ENCODE measurements around the gene COL6A2. TPM values are rescaled to one million over a fixed set of nuclear protein-coding genes. Genes with fewer than 3 reads are reported as not detected.

The COL6A2 gene
- total RNA-seq, 1 experiment from 2014 or later, result 111 TPM

DNA sequence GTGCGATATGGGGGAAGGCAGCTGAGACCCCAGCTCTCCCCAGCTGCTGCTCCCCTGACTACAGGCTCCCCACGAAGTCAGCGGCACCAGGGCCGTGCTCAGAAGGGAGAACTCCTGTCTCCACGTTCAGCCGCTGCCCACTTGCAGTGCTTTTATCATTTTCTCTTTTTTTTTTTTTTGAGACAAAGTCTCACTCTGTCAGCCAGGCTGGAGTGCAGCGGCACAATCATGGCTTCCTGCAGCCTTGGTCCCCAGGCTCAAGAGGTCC is 58.4 kb downstream of the COL6A2 start (continued):
- TF ChIP-seq, protein P1, sequence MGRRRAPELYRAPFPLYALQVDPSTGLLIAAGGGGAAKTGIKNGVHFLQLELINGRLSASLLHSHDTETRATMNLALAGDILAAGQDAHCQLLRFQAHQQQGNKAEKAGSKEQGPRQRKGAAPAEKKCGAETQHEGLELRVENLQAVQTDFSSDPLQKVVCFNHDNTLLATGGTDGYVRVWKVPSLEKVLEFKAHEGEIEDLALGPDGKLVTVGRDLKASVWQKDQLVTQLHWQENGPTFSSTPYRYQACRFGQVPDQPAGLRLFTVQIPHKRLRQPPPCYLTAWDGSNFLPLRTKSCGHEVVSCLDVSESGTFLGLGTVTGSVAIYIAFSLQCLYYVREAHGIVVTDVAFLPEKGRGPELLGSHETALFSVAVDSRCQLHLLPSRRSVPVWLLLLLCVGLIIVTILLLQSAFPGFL (CRISPR knock-in tag; IDR thresholded peaks at IDR 0.05; ENCODE audit: borderline replicate concordance), result no peak

GRCh38 chr21:46156678-46157077 is 58.8 kb downstream of the COL6A2 start:
- H3K4me3 Mint-ChIP-seq, result no peak overlapping the region
- CTCF ChIA-PET, result no interaction called here
- ATAC-seq (no peak), DNase-seq (ENCODE audit: low spot score) (no peak)
- no peaks in the 10 kb centered on the region for H3K9me3 Mint-ChIP-seq
- no peaks in the 10 kb centered on the region for H3K27me3 Mint-ChIP-seq (ENCODE audit: low read depth)
- peaks cover 7% of the 10 kb centered on the region for H3K4me1 Mint-ChIP-seq
- H3K27ac Mint-ChIP-seq, result peak overlapping the region; percentile 85; the same call in 1 of the 2 replicates
- POLR2A ChIA-PET, result no interaction called here
- H3K36me3 Mint-ChIP-seq, result no peaks in the 10 kb centered on the region
- TF ChIP-seq ZNF671 (CRISPR knock-in tag; IDR thresholded peaks at IDR 0.05) (no peak), ZBTB43 (CRISPR knock-in tag; IDR thresholded peaks at IDR 0.05) (no peak), CDX4 (CRISPR knock-in tag; IDR thresholded peaks at IDR 0.05; ENCODE audit: borderline replicate concordance) (no peak), CREM (CRISPR knock-in tag; IDR thresholded peaks at IDR 0.05) (no peak), ZNF425 (CRISPR knock-in tag; conservative IDR thresholded peaks at IDR 0.05) (no peak), E2F1 (CRISPR knock-in tag; IDR thresholded peaks at IDR 0.05) (no peak), FOXJ3 (CRISPR knock-in tag; IDR thresholded peaks at IDR 0.05; ENCODE audit: borderline replicate concordance) (no peak), ZNF416 (CRISPR knock-in tag; IDR thresholded peaks at IDR 0.05) (no peak), PRRX2 (CRISPR knock-in tag; IDR thresholded peaks at IDR 0.05) (no peak), CBFB (CRISPR knock-in tag; IDR thresholded peaks at IDR 0.05; ENCODE audit: low read depth) (no peak), RELA (CRISPR knock-in tag; IDR thresholded peaks at IDR 0.05; ENCODE audit: borderline replicate concordance) (no peak)
- TF ChIP-seq, protein P2, sequence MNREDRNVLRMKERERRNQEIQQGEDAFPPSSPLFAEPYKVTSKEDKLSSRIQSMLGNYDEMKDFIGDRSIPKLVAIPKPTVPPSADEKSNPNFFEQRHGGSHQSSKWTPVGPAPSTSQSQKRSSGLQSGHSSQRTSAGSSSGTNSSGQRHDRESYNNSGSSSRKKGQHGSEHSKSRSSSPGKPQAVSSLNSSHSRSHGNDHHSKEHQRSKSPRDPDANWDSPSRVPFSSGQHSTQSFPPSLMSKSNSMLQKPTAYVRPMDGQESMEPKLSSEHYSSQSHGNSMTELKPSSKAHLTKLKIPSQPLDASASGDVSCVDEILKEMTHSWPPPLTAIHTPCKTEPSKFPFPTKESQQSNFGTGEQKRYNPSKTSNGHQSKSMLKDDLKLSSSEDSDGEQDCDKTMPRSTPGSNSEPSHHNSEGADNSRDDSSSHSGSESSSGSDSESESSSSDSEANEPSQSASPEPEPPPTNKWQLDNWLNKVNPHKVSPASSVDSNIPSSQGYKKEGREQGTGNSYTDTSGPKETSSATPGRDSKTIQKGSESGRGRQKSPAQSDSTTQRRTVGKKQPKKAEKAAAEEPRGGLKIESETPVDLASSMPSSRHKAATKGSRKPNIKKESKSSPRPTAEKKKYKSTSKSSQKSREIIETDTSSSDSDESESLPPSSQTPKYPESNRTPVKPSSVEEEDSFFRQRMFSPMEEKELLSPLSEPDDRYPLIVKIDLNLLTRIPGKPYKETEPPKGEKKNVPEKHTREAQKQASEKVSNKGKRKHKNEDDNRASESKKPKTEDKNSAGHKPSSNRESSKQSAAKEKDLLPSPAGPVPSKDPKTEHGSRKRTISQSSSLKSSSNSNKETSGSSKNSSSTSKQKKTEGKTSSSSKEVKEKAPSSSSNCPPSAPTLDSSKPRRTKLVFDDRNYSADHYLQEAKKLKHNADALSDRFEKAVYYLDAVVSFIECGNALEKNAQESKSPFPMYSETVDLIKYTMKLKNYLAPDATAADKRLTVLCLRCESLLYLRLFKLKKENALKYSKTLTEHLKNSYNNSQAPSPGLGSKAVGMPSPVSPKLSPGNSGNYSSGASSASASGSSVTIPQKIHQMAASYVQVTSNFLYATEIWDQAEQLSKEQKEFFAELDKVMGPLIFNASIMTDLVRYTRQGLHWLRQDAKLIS (CRISPR knock-in tag; IDR thresholded peaks at IDR 0.05; ENCODE audit: borderline replicate concordance), result no peak
- TF ChIP-seq, protein P3, sequence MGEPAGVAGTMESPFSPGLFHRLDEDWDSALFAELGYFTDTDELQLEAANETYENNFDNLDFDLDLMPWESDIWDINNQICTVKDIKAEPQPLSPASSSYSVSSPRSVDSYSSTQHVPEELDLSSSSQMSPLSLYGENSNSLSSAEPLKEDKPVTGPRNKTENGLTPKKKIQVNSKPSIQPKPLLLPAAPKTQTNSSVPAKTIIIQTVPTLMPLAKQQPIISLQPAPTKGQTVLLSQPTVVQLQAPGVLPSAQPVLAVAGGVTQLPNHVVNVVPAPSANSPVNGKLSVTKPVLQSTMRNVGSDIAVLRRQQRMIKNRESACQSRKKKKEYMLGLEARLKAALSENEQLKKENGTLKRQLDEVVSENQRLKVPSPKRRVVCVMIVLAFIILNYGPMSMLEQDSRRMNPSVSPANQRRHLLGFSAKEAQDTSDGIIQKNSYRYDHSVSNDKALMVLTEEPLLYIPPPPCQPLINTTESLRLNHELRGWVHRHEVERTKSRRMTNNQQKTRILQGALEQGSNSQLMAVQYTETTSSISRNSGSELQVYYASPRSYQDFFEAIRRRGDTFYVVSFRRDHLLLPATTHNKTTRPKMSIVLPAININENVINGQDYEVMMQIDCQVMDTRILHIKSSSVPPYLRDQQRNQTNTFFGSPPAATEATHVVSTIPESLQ (CRISPR knock-in tag; IDR thresholded peaks at IDR 0.05), result no peak
- TF ChIP-seq, protein P4, sequence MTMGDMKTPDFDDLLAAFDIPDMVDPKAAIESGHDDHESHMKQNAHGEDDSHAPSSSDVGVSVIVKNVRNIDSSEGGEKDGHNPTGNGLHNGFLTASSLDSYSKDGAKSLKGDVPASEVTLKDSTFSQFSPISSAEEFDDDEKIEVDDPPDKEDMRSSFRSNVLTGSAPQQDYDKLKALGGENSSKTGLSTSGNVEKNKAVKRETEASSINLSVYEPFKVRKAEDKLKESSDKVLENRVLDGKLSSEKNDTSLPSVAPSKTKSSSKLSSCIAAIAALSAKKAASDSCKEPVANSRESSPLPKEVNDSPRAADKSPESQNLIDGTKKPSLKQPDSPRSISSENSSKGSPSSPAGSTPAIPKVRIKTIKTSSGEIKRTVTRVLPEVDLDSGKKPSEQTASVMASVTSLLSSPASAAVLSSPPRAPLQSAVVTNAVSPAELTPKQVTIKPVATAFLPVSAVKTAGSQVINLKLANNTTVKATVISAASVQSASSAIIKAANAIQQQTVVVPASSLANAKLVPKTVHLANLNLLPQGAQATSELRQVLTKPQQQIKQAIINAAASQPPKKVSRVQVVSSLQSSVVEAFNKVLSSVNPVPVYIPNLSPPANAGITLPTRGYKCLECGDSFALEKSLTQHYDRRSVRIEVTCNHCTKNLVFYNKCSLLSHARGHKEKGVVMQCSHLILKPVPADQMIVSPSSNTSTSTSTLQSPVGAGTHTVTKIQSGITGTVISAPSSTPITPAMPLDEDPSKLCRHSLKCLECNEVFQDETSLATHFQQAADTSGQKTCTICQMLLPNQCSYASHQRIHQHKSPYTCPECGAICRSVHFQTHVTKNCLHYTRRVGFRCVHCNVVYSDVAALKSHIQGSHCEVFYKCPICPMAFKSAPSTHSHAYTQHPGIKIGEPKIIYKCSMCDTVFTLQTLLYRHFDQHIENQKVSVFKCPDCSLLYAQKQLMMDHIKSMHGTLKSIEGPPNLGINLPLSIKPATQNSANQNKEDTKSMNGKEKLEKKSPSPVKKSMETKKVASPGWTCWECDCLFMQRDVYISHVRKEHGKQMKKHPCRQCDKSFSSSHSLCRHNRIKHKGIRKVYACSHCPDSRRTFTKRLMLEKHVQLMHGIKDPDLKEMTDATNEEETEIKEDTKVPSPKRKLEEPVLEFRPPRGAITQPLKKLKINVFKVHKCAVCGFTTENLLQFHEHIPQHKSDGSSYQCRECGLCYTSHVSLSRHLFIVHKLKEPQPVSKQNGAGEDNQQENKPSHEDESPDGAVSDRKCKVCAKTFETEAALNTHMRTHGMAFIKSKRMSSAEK (CRISPR knock-in tag; IDR thresholded peaks at IDR 0.05; ENCODE audit: borderline replicate concordance), result no peak
- TF ChIP-seq, protein P5, sequence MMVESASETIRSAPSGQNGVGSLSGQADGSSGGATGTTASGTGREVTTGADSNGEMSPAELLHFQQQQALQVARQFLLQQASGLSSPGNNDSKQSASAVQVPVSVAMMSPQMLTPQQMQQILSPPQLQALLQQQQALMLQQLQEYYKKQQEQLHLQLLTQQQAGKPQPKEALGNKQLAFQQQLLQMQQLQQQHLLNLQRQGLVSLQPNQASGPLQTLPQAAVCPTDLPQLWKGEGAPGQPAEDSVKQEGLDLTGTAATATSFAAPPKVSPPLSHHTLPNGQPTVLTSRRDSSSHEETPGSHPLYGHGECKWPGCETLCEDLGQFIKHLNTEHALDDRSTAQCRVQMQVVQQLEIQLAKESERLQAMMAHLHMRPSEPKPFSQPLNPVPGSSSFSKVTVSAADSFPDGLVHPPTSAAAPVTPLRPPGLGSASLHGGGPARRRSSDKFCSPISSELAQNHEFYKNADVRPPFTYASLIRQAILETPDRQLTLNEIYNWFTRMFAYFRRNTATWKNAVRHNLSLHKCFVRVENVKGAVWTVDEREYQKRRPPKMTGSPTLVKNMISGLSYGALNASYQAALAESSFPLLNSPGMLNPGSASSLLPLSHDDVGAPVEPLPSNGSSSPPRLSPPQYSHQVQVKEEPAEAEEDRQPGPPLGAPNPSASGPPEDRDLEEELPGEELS (CRISPR knock-in tag; IDR thresholded peaks at IDR 0.05), result no peak
